Stomach (tissue), 4 donors: ENCODE data around the gene SPATA31C1.

ENCODE experiments used
- EP300 ChIP-seq: sonication (generic); formaldehyde crosslinking; IDR thresholded peaks from one replicate; pipeline ENCODE4 v1.6.1; 2017; ENCODE audit warnings: antibody characterized with exemption
- POLR2A ChIP-seq, 4 donors: fragments of 450-650 bp; IDR thresholded peaks; one replicate each; pipeline ENCODE4 v1.6.1; 2016; ENCODE audit warnings: antibody characterized with exemption in 4 of 4, control low read depth in 2 of 4, mild to moderate bottlenecking in 1 of 4, moderate library complexity in 1 of 4
- POLR2AphosphoS5 ChIP-seq, 3 donors: sonication (generic); formaldehyde crosslinking; IDR thresholded peaks; one replicate each; pipeline ENCODE4 v1.6.1; 2016; ENCODE audit warnings: antibody characterized with exemption in 3 of 3

GRCh38 chr9:87887661-87888480 is 29.9 kb upstream of the SPATA31C1 start:
- TF ChIP-seq EP300 (no peak), POLR2A (IDR thresholded peaks at IDR 0.05) (no peak), POLR2AphosphoS5 (IDR thresholded peaks at IDR 0.05) (no peak)
